Measurements from ENCODE around the gene MPHOSPH8. TPM values are rescaled to one million over a fixed set of nuclear protein-coding genes. Genes with fewer than 3 reads are reported as not detected.
"Not testable (repeated sequence)": the region's sequence is repeated elsewhere in the genome, so short reads cannot be mapped to it uniquely, and the experiment has no call there.

The MPHOSPH8 gene
- total RNA-seq, 2 donors from 2014 or later: 40.3 to 56.5 TPM

DNA sequence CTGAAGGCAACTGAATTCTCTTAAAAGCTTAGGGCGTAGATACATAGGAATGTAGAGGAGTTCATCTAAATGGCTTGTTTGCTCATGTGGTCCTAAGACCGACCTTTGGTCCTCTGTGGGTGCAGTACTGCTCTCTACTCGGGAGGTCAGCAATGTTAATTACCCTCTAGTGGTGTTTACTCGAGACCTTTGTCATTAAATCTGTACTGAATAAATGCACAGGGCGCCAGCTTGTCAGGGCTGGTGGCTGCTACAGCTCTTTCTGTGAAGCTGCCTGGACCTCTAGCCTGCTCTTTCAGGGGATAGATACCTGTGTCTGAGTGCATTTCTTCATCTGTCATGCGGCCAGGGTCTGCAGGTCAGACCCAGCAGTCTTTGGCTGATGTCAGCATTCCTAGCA lies 29.2 kb upstream of the MPHOSPH8 start:
- no peak overlapping the region for H3K27ac Mint-ChIP-seq
- H3K4me1 Mint-ChIP-seq: no peaks in the 10 kb centered on the region
- DNase-seq (no peak), ATAC-seq (no peak)
- H3K9me3 ChIP-seq (ENCODE audit: control insufficient read depth, low read length, poor library complexity, severe bottlenecking): peaks cover 4% of the 10 kb centered on the region
- H3K27me3 Mint-ChIP-seq: peaks cover 37% of the 10 kb centered on the region
- H3K36me3 Mint-ChIP-seq (ENCODE audit: low read depth): peaks cover 2% of the 10 kb centered on the region
- H3K4me3 Mint-ChIP-seq: no peak overlapping the region

DNA sequence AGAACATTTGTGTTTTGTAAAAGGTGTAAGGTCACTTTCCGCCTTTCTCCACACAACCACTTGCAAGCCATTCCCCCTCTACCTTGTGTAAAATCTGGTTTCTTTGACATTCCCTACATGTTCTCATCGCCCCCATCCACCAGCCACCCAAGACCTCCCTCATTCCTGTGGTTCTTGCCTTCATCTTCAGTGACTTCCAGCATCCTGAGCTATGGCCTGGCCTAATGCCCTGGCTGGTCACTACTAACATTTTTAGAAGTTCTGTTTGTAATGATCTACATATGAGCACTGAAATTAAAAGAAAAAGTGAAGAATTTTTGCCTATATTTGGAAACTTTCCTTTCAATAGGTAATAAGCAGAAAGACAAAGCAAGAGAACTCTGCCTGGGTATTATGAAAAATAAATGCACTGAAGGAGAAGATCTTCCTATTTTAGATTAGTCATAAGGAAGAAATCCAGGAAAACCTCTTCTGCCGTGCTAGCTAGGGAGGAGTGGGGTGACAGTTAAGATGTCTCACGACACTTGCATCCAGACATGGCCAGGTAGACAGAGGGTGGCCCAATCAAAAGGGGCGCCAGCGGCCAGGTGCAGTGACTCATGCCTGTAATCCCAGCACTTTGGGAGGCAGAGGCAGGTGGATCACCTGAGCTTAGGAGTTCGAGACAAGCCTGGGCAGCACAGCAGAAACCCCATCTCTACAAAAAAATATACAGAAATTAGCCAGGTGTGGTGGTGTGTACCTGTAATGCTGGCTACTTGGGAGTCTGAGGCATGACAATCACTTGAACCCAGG lies 28.1 kb upstream of the MPHOSPH8 start:
- peaks cover 4% of the 10 kb centered on the region for H3K9me3 ChIP-seq (ENCODE audit: control insufficient read depth, low read length, poor library complexity, severe bottlenecking)
- DNase-seq: no peak
- Mint-ChIP-seq H3K36me3 (ENCODE audit: low read depth) (peaks cover 5% of the 10 kb centered on the region), H3K4me3 (no peak overlapping the region), H3K27me3 (peaks cover 28% of the 10 kb centered on the region), H3K27ac (no peak overlapping the region), H3K4me1 (no peaks in the 10 kb centered on the region)
- no peak for ATAC-seq

DNA sequence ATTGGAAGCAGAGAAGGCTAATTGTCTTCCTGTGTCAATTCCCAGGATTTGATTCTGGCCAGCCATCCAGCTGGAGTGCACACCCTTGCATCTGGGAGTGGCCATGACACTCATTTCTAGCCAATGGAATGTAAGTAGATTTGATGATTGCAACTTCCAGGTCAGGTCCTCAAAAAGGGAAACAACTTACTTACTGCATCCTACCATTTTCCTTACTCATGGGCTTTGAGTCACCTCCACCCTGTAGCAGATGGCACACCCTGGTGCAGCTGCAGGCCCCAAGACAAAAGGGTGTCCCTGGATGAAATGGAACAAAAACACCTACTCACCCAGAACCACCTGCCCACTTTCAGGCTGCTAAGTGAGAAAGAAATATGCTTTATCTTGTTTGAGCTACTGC lies 27.3 kb upstream of the MPHOSPH8 start:
- H3K9me3 ChIP-seq (ENCODE audit: control insufficient read depth, low read length, poor library complexity, severe bottlenecking): peaks cover 4% of the 10 kb centered on the region
- Mint-ChIP-seq H3K36me3 (ENCODE audit: low read depth) (peaks cover 5% of the 10 kb centered on the region), H3K4me3 (no peak overlapping the region), H3K27me3 (peaks cover 23% of the 10 kb centered on the region), H3K4me1 (no peaks in the 10 kb centered on the region), H3K27ac (no peak overlapping the region)
- DNase-seq: no peak
- no peak for ATAC-seq

DNA sequence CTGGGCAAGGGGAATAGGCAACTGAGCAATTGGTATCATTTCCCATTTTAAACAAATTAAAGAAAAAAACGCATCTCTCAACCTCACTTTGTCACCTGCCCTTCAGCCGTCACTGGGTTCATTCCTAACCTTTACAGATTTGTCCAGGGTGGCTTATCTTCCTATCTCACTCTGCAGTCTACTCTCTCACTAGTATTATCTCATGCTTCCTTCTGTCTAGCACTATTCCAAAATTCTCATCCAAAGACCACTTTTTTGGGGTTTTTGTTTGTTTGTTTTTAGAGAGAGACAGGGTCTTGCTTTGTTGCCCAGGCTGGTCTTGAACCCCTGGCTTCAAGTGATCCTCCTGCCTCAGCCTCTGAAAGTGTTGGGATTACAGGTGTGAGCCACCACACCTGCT lies 26.7 kb upstream of the MPHOSPH8 start:
- Mint-ChIP-seq H3K36me3 (ENCODE audit: low read depth) (peaks cover 5% of the 10 kb centered on the region), H3K4me3 (no peak overlapping the region), H3K27me3 (peaks cover 21% of the 10 kb centered on the region), H3K27ac (no peak overlapping the region), H3K4me1 (no peaks in the 10 kb centered on the region)
- DNase-seq: no peak
- ATAC-seq: no peak
- H3K9me3 ChIP-seq (ENCODE audit: control insufficient read depth, low read length, poor library complexity, severe bottlenecking): peaks cover 4% of the 10 kb centered on the region

DNA sequence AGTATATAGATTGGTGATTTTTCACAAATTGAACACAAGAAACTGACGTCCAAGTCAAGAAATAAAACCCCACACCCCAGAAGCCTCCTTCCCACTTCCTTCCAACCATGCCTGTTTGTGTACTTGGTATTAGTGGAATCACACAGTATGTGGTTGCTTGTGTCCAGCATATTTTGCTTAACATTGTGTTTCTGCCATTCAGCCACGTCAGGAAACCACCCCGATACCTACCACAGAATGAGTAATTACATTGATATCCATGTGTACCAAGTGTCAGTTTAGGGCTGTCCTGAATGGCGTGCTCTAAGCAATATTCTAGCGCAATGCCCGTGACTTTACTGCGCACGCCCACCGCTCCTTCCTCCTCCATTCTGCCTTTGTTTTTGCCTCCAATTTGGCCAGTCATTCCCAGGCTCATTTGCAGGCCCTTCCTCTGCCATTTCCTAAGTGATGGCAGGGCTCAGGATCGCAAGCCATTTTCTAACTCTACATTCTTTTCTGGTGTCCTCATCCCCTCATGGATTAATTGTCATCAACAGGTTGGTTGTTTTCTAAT lies 25.9 kb upstream of the MPHOSPH8 start:
- peaks cover 4% of the 10 kb centered on the region for H3K9me3 ChIP-seq (ENCODE audit: control insufficient read depth, low read length, poor library complexity, severe bottlenecking)
- Mint-ChIP-seq H3K27ac (no peak overlapping the region), H3K4me1 (no peaks in the 10 kb centered on the region), H3K4me3 (no peak overlapping the region), H3K36me3 (ENCODE audit: low read depth) (peaks cover 5% of the 10 kb centered on the region), H3K27me3 (peaks cover 20% of the 10 kb centered on the region)
- ATAC-seq (no peak), DNase-seq (no peak)

DNA sequence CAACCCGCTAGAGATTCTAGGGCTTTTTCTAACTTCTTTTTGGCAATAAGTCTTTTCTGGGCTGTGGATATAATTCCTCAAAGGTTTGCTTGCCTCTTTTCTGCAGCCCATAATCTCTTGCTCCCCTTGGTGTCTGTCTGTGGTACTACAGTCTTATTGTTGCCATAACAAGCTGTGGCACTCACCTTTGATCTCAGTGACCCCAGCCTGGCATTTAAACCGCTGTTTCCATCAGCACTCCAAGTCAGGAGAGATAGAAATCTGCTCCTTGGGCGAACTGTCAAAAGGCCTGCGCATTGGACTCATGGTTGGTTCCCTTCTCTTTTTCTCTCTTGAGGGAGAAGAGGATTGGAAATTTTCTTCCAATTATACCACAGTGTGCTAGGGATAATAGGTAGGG lies 14.5 kb upstream of the MPHOSPH8 start:
- DNase-seq (no peak), ATAC-seq (peak; percentile 59)
- no peaks in the 10 kb centered on the region for H3K9me3 ChIP-seq (ENCODE audit: control insufficient read depth, low read length, poor library complexity, severe bottlenecking)
- Mint-ChIP-seq H3K27me3 (peaks cover 55% of the 10 kb centered on the region), H3K4me1 (peaks cover 2% of the 10 kb centered on the region), H3K4me3 (no peak overlapping the region), H3K27ac (no peak overlapping the region), H3K36me3 (ENCODE audit: low read depth) (peaks cover 13% of the 10 kb centered on the region)

DNA sequence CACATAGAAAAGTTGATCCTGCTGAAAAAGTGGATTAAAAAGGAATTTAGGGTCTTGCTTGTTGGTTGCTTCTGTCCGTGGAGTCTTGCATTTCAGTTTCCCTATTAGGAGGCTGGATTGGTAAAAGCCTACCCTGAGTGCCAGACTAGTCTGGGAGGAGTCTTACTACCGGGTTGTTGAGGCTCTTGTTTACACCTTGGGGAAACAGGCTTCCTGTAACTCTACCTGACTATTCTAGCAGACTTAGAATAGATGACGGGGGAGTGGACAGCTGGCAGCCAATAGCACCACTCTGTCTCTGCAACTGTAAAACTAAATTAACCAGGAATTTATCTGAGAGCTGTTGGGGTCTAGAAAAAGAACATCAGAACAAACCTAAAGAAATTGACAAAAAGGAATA lies 11.3 kb upstream of the MPHOSPH8 start:
- ATAC-seq (no peak), DNase-seq (no peak)
- H3K4me3 Mint-ChIP-seq: no peak overlapping the region
- peaks cover 2% of the 10 kb centered on the region for H3K4me1 Mint-ChIP-seq
- peaks cover 13% of the 10 kb centered on the region for H3K36me3 Mint-ChIP-seq (ENCODE audit: low read depth)
- H3K9me3 ChIP-seq (ENCODE audit: control insufficient read depth, low read length, poor library complexity, severe bottlenecking): no peaks in the 10 kb centered on the region
- no peak overlapping the region for H3K27ac Mint-ChIP-seq
- peaks cover 66% of the 10 kb centered on the region for H3K27me3 Mint-ChIP-seq

DNA sequence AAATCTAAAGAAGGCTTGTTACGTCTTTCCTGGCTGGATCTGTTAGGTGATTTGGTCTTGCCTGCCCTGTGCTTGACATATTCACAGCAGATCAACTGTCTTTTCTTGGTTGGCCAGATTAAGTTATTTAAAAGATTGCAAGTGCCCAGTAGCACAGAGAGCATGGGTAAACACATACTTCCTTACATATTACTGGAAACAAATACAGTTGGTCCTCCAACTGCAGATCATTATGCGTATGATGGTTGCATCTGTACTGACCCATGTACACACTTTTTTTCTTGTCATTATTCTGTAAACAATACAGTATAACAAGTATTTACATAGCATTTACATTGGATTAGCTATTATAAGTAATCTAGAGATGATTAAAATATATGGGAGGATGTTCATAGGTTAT lies 9.2 kb upstream of the MPHOSPH8 start:
- Mint-ChIP-seq H3K36me3 (ENCODE audit: low read depth) (peaks cover 7% of the 10 kb centered on the region), H3K4me1 (peaks cover 2% of the 10 kb centered on the region), H3K27me3 (peaks cover 60% of the 10 kb centered on the region), H3K27ac (no peak overlapping the region), H3K4me3 (peak overlapping the region; percentile 45)
- H3K9me3 ChIP-seq (ENCODE audit: control insufficient read depth, low read length, poor library complexity, severe bottlenecking): no peaks in the 10 kb centered on the region
- no peak for DNase-seq
- no peak for ATAC-seq

DNA sequence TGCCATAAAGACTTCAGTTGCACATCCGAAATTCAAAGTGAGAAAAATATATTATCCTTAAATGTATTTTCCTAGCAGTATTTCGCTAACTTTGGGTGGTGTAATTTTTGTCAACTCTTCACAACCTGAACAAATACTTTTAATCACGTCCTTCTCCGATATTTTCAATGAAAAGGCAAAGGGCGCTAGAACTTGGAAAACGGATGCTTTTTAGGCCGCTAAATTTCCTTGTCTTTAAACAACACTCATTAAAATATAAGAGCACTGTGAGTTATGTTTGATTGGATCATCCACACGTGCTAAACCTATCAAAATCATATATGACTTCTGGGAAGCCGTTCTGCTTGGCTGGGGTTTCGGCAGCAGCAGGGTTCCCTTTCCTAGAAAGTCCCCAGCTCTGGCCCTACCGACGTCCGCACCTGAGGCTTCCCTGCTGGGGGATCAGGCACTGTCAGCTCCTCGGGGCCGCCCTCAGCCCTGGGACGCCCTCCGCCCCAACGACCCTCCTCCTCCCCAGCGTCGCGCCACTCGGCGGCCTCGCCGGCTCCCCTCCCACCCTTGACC lies 462 bp upstream of the MPHOSPH8 start:
- Mint-ChIP-seq H3K36me3 (ENCODE audit: low read depth) (peaks cover 7% of the 10 kb centered on the region), H3K4me3 (peak overlapping the region; percentile 100), H3K27ac (peak overlapping the region; percentile 100), H3K27me3 (peaks cover under 1% of the 10 kb centered on the region), H3K4me1 (peaks cover 27% of the 10 kb centered on the region)
- ATAC-seq (no peak), DNase-seq (no peak)
- H3K9me3 ChIP-seq (ENCODE audit: control insufficient read depth, low read length, poor library complexity, severe bottlenecking): no peaks in the 10 kb centered on the region

DNA sequence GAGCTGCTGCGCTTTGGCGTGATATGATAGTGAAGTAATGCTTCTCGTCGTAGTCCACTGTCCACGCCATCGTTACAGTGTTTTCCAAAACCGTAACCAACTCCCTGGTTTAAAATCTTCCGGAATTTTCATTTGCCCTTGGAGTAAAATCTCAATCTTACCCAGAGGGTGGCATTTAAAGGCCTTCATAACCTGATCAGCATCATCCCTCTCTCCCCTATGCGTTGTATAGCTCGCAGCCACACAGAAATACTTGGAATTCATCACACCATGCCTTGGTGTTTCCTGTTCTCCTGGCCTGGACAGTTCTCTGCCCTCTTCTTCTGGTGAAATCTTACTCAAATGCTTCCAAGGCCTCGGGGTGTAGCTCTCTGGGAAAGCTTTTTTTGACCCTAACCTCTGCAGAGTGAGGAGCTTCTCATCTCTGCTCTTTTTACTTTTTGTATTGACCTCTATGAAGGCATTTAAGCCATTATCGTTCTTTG lies 839 bp downstream of the MPHOSPH8 start:
- Mint-ChIP-seq H3K27ac (peak overlapping the region; percentile 100), H3K4me3 (peak overlapping the region; percentile 100), H3K27me3 (no peaks in the 10 kb centered on the region), H3K36me3 (ENCODE audit: low read depth) (peaks cover 7% of the 10 kb centered on the region), H3K4me1 (peaks cover 33% of the 10 kb centered on the region)
- ATAC-seq (no peak), DNase-seq (no peak)
- no peaks in the 10 kb centered on the region for H3K9me3 ChIP-seq (ENCODE audit: control insufficient read depth, low read length, poor library complexity, severe bottlenecking)

DNA sequence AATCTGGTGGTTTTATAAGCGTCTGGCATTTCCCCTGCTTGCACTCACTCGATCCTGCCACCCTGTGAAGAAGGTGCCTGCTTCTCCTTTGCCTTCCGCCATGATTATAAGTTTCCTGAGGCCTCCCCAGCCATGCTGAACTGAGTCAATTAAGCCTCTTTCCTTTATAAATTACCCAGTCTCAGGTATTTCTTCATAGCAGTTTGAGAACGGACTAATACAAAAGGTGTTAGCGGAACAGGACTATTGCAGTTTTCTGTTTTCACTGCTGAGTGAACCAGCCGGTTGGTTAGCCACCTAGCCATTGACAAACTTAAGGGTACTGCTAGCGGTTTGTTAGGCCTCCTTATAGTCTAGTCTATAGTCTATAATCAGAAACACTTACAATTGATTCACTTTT lies 2.5 kb downstream of the MPHOSPH8 start:
- peak overlapping the region; percentile 100 for H3K4me3 Mint-ChIP-seq
- peaks cover 34% of the 10 kb centered on the region for H3K4me1 Mint-ChIP-seq
- not testable (repeated sequence) for H3K36me3 Mint-ChIP-seq (ENCODE audit: low read depth); H3K9me3 ChIP-seq (ENCODE audit: control insufficient read depth, low read length, poor library complexity, severe bottlenecking); ATAC-seq; H3K27me3 Mint-ChIP-seq; DNase-seq
- H3K27ac Mint-ChIP-seq: peak overlapping the region; percentile 100

DNA sequence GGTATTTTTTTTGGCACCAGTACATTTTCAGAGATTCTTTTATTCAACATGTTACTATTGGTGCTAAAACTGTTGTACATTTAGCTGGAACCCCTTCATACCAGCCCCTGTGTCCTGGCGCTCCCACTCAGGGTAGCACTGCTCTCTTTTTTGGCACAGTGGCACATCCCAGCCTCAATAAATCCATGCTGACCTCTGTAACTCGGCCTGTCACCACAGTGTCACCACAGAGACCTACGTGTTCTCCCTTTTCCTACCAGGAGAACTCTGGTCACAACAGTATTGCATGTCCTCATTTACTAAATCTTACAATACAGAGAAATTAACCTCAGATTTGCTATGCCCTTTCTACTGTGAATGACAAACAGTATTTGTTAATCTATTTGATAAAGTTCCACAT lies 10.2 kb downstream of the MPHOSPH8 start:
- no peaks in the 10 kb centered on the region for H3K9me3 ChIP-seq (ENCODE audit: control insufficient read depth, low read length, poor library complexity, severe bottlenecking)
- no peak overlapping the region for H3K4me3 Mint-ChIP-seq
- H3K36me3 Mint-ChIP-seq (ENCODE audit: low read depth): peaks cover 11% of the 10 kb centered on the region
- ATAC-seq (no peak), DNase-seq (no peak)
- H3K27ac Mint-ChIP-seq: no peak overlapping the region
- H3K4me1 Mint-ChIP-seq: peaks cover 34% of the 10 kb centered on the region
- H3K27me3 Mint-ChIP-seq: no peaks in the 10 kb centered on the region

DNA sequence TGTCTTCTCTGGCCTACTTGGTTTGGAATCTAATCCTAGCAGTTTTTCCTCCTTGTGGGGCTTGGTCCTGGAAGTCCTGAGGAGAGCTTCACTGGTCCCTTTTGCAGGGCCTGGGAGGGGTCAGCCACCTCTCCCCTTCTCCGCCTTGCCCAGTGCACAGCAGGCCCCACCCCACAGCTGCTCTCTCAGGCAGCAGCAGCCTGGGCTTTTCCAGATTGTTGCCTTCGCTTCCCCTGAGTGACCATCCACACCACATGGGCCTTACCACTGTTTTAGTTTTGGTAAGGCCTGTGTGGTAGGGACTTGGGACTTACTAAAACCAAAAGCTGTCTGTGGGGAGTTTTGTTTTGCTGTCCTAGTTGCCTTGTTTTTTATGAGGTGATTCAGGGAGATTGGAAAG lies 11.5 kb downstream of the MPHOSPH8 start:
- DNase-seq (no peak), ATAC-seq (no peak)
- Mint-ChIP-seq H3K27me3 (no peaks in the 10 kb centered on the region), H3K27ac (no peak overlapping the region), H3K4me1 (peaks cover 30% of the 10 kb centered on the region), H3K4me3 (no peak overlapping the region), H3K36me3 (ENCODE audit: low read depth) (peaks cover 13% of the 10 kb centered on the region)
- no peaks in the 10 kb centered on the region for H3K9me3 ChIP-seq (ENCODE audit: control insufficient read depth, low read length, poor library complexity, severe bottlenecking)

Data from T-helper 17 cell (primary cell).